Measurements from ENCODE around the gene DNAJC22.
"Not testable (repeated sequence)": the region's sequence is repeated elsewhere in the genome, so short reads cannot be mapped to it uniquely, and the experiment has no call there.

DNAJC22 gene

DNA sequence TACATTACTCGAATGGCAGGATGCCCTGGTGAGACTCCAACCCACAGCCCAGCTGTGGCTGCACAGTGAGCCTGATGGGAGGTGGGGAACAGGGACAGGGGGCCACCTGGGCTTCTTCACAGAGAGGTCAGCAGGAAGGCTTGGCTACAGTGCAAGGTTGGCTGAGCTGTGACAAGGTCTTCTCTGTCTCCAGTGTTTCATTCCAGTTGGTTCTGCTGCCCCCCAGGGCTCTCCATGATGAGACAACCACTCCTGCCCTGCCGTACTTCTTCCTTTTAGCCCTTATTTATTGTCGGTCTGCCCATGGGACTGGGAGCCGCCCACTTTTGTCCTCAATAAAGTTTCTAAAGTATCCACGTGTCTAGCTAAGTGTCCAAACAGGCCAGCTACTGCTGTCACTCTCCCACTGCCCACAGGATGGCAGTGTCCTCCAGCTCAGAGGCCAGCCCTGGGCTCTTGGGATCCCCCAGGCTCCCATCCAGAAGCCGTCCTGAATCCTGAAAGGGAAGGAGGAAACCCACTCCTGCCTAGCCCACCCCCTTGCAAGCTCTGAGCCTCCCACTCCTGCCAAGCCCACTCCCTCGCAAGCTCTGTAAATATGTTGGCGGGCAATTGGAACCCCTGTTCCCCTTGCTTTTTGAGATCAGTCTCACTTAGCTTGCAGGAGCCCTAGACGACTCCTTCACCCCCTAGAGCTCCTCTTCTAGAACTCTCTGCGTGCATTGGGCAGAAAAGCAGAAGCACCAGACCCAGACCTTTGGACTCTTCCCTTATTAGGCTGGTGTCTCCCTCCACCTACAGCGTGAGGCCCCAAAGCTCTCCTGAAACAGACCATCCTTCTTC lies 15.1 kb upstream of the DNAJC22 start:
- peak; percentile 38 to 40 for DNase-seq

DNA sequence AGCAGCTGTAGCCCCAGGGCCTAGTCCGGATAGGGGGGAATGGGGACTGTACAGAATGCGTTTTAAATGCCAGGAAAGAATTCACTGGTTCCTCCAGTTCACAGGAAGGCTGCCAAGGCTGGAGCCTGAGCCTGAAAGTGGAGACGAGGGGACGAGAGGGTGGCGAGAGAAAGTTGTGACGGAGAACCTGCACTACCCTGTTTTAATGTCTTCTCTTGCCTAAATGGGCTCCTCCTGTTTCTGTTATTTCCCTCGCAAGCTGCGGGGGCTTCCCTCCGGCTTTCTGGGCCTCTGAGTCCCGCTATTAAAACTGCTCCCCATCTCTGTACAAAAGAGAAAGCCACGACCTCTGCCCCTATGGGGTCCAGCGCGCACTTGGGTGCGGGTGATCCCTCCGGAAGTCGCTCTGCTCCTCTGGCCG lies 14.2 kb upstream of the DNAJC22 start:
- DNase-seq = no peak

DNA sequence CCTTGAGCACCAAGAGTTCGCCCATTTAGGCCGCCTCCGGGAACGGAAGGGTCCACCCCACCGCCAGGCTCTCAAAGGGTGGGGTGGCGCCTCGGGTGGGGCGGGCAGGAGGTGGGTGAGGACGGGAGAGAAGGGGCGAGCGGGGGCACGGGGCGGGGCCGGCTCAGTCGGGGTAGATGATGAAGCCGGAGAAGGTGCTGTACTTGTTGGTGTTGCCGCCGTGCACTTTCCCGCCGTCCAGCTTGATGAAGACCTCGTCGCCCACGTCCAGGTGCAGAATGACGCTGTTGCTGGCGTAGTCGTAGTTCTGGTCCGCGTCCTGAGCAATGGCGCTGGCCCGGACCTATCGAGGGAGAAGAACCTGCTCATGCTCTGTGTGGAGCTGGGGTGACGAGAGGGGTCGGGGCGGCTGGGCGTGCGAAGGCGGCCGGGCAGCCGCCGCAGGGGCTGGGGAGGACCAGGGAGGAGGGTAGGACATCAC lies 13.8 kb upstream of the DNAJC22 start:
- no peak for DNase-seq

DNA sequence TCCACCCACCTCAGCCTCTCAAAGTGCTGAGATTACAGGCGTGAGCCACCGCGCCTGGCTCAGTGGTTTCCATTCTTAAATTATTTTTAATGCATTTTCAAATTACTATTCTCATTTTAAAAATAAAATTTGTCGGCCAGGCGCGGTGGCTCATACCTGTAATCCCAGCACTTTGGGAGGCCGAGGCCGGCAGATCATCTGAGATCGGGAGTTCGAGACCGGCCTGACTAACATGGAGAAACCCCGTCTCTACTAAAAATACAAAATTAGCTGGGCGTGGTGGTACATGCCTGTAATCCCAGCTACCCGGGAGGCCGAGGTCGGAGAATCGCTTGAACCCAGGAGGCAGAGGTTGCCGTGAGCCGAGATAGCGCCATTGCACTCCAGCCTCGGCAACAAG lies 12.9 kb upstream of the DNAJC22 start:
- DNase-seq = not testable (repeated sequence)

DNA sequence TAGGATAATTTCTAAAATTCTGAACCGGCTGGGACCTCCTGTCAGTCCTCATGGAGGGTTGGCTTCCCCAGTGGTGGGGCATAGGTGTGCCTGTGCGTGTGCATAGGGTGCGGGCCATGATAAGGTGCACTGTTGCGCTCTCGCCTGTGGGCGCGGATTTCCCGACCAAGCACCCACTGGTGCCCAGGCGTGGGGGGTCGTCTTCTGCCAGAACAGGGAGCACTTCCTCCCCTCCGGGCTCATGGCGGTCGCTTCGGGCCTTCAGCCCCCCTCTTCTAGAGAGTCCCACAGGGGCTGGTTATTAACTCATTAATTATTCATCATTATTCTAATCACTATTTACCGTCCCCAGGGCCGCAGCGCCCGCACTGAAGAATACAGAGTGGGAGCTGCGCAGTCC lies 12.5 kb upstream of the DNAJC22 start:
- no peak for DNase-seq

DNA sequence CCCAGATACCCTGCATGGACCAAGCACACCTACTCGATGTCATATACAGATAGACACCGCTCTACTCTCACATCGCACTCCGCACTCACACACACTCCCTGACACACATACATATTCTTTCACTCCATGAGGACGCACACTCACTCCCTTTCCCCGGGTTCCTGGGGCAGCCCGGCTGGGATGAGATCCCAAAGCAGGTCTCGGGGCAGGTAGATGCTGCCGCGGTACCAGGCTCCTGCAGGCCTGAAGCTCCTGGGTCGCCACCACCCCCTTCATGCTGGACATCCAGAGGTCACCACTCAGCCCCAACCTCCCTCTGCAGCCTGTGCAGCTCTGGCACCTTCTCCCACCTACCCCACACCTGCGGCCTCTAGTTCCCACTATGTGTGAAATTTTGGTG lies 12.0 kb upstream of the DNAJC22 start:
- no peak for DNase-seq

DNA sequence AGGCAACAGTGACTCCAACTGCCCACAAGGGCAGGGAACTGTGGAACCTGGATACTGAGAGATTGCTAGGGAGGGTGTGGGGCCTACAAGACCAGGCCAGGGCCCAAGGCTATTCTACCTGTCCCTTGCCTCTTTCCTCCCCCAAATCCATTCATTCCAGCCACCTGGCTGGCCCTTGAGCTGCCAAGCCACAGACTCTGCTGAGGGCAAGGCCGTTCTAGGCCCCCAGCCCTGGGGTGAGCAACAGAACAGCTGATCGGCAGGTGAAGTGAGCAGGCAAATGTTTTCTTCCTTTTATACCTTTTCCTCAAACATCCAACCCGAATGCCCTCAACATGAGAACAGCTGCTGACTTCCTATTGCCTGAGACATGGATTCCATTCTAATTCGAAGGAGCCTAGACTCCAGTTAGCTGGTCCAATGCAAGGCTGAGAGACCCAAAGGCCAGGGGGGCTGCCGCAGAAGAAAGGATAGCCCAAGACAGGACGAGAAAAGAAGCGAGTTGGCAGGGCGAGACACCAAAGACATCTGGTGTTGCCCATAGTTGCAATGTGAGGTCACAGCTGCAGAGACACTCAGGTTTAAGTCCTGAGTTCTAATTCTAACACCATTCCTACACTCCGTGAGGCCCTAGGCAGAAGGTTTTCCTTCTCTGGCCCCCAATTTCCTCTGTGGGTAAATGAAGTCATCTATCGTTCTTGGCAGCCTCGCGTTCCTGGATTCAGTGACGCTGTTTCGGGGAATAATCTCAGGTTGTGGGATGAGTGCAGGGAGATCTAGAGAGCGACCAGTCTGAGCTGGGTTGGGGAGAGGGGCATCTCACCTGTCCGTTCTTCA lies 11.4 kb upstream of the DNAJC22 start:
- DNase-seq = no peak

DNA sequence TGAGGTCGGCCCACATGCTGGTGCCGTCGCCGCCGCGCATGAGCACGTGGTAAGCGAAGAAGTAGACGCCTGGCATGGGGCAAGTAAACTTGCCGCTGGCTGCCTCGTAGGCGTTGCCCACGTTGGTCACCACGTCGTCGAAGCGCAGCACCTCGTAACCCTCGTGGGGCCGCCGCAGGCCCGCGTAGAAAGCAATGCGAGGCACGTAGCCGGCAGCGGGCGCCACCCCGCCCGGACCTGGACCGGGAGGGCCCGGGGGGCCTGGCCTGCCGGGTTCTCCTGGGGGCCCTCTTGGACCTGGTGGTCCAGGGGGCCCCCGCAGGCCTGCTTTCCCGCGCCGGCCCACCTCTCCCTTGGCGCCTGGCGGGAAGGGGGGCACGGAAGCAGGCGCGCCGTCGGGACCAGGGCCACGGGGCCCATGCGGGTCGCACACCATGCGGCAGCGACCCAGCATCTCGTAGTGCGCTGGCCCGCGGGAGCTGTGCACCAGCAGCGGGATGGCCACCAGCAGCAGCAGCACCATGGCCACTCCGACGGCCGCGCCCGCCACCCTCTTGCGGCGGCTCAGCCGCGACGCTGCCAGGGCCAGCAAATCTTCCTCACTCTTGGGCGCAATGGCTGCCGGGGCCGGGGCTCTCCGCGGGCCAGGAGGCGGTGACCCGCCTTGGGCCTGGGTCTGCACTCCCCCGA lies 10.6 kb upstream of the DNAJC22 start:
- DNase-seq = no peak

DNA sequence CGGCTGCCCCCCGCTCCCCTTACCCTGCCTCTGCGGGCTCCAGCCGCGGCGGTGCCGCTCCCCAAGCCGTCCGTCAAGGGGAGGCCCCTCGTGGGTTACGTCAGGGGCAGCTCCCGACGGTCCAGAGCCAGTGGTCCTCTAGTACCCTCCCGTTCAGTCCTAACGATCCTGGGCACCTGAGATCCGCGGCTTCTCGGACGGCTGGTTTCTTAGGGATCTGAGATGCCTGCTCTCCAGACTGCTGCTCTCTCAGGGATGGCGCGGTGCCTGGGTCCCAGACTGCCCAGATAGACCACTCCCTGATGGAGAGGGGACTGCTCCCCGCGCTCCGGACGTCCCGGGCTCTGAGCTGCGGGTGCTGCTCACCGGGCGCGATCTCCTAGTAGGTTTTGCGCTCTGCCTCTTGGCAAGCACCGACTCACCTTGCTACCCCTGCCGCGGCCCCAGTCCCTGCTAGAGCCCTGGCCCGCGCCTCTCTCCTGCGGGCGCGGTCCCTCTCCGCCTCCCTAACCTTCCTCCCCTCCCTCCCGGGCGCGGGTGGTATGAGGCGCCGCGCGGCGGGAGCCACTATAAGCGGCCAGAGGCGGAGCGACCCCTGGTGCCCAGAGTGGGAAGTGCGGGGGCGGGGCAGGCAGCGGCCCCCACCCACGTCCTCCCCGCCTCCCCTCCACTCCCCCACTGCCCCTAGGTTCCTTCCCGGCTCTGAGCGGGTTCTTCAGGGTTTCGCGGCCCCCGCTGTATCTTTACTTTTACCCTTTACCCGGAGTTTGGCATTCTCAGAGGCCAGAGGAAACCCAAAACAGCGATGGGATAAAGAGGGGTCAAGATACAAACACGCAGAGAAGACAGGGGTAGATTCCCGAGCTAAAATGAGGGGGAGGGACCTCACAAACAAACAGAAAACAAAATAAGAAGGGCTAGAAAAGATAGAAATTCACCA lies 9.8 kb upstream of the DNAJC22 start, which contains the start of gene C1QL4:
Gene C1QL4 (minus strand): TSS at position 544 of the 940 bp plus-strand sequence. CDS start 711 bp downstream, outside the sequence.
- DNase-seq = peak; percentile 66 to 76

DNA sequence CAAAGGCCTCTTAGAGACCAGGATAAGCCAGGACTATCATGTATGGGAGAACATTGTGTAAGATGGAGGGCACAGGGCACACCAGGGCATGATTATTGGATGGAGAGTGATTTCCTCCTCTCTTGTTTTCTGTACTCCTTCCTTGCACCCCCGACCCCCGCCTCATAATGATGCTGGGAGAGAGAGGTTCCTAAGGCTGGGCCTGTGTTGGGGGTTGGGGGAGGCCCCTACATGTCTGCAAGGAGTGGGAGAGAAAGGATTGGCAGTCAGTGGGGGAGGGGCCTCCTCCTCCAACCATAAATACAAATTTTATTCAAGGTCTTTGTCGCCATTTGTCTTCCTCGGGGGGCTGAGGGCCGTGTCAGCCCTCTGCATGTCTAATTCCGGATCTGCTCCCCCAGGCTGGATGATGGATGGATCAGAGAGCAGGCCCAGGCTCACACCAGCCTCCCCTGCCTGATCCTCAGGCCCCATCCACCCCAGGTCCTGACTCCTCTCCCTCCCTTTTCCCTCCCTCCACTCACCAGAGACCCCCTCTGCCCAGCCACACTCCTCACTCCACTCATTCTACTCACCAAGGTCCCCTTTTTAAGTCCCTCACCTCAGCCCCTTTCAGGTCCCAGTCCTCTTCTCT lies 7.7 kb upstream of the DNAJC22 start:
- DNase-seq = no peak

DNA sequence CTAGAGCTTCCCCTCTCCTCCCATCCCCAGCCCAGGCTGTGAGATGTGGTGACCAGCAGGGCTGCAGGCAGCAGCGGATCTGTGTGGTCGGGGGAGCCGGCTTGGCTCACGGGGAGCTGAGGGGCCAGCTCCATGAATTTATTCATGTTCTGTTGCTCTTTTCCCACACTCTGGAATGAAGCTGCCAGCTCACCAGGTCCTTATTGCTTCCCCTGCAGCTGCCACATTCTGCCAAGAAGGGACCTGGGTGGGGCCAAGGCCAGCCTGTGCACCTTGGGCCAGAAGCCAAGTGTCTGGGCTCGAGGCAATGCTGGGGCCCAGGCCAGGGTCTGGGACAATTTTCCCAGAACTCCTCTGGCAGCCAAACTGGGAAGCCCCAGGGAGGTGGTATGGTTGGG lies 7.2 kb upstream of the DNAJC22 start:
- no peak for DNase-seq

DNA sequence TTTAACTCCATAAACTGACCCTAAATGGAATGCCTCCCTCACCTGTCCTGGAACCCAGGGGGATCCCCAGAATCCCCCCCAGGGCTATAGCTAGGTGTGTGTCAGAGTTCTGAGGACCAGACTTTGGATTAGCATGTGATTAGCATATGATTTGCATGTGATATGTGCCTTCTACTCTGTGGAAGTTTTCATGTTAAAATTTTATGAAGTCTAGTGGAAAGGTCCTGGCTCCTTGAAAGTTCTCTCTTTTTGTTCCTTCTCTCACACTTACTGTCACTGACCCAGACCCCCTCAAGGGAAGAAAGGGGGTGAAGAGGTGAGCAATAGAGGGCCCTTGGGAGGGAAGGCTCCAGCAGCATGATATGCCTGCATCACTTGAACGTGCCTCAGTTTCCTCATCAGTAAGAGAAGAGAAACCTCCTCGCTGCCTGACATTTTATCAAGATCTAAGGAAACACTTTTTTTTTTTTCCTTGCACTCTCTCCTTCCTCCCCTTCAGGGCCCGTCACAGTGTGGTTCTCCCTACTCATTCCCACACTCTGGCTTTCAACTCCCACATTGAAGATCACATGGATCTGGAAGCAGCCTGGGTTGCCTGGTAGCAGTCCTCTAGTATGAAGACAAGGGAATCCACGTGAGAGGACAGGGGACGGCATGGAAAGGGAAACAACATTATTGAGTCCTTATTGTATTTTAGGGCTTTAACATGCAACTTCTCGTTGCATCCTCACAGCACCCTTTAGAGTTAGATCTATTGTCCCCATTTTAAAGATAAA lies 6.4 kb upstream of the DNAJC22 start:
- DNase-seq = no peak

DNA sequence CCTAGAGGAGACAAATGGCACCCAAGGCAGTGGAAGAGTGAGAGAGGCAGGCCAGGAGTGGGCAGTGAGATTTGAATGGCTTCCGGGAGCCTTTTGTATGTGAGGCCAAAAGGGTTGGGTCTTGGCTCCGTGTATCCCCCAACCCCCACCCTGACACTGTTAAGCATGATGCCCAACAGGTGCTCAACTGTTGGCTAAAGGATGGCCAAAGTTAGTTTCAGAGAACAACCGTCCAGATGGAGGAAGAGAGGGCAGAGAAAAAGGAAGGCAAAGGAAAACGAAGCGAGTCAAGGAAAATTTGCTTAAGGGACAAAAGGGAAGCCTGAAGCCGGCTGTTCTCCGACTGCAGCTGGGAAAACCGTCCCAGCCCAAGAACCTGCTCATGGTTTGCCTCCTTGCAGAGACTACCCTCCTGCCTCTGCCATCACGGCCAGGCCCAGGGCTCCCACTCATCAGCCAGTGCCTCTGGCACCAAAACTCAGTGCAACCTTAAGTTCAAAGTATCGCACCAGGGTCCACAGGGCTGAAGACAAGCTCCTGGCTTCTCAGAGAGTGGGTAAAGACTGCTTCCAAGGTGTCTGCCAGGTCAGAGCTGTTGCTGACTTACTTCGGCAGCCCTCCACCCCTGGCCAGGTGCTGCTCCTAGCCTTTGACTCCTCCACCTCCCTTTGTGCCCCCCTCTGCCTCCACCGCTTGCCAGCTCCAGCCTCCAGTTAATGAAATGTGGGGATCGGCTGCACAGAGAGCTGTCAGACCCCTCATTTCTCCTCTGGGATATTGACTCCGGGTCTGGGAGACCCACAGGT lies 5.5 kb upstream of the DNAJC22 start:
- no peak for DNase-seq

DNA sequence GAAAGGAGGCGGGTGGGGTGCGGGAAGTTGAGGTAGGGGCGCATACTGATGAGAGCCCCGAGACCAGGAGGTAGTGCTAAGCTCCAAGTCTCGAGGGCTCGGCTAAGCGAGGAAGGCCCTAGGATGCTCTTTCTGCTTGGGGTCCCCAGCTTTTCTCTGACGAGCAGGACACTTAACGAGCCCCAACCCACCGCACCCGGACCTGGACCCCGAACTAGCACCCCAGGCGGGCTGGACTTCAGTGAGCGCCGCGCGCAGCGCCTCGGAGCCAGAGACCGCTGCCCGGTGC lies 5.0 kb upstream of the DNAJC22 start:
- DNase-seq = no peak

DNA sequence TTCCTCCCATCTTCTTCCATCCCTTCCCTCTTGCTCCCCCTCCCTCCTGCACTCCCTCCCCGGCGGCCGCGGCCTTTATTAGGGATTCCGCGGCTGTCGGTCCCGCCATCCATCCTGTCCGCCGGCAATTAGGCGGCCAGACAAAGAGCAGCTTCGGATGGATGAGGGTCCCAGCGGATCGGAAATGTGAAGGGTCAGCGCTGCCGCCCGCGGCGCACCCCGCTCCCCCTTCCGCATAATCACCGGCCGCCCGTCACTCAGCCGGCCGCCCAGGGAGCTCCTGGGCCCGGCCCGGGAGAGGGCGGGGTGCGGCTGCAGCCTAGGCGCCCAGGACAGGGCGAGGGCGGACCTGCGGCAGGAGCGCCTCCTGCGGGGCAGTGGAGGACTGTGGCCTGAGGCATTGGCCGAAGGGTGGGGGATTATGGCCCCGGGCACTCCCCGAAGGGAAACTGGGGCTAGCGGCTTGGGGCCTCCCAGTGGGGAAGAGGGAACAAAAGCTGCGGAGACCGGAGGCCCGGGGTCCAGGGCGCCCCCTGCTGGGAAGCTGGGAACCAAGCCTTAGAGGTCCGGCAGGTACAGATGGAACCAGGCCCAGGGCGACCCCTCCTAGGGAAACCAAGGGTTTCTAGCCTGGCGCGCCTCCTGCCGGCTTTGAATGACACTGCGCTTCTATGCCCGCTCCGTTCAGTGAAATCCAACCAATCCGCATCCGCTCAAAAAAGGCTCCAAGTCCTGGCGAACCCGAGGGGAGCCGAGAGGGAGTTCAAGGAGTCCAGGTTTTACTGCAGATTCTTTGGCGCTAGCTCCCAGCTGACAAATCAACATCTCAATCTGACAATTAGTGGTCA lies 4.4 kb upstream of the DNAJC22 start:
- DNase-seq = peak; percentile 88 to 91

DNA sequence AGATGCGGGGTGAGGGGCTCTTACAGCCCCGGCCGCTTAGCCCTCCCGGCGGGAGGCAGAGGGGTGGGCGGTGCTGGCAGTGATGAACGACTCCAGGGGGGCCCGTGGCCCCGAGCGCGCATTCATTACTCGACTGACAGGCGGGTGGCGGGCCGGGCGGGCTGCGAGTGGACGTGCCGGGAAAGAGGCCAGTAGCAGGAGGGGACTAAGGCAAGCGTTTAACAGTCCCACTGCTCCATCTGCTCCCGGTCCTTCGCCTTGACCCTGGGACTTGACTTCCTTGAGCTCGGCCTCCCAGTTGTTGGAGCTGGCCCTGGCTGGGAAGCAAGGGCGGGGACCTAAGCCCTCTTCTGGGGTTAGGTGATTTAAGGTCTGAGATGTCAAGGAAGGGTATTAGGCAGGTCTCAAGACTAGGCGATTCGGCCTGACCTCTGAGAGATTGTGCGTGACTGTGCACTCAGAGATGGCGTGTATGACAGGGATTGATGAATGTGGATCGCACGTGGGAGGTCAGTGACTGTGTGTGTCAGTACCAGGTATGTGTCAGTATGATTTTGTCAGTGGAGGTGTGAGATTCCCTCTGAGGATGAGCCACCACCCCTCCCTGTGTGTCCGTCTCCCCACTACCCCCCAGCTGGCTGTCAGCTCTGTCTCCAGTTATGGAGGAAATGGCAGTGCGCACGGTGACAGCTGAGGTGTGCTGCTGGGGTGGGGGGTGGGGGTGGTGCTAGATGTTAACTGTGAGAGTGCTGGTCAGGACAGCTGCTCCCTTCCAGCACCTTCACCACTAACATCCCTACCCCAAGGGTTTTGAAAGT lies 3.6 kb upstream of the DNAJC22 start:
- DNase-seq = no peak

DNA sequence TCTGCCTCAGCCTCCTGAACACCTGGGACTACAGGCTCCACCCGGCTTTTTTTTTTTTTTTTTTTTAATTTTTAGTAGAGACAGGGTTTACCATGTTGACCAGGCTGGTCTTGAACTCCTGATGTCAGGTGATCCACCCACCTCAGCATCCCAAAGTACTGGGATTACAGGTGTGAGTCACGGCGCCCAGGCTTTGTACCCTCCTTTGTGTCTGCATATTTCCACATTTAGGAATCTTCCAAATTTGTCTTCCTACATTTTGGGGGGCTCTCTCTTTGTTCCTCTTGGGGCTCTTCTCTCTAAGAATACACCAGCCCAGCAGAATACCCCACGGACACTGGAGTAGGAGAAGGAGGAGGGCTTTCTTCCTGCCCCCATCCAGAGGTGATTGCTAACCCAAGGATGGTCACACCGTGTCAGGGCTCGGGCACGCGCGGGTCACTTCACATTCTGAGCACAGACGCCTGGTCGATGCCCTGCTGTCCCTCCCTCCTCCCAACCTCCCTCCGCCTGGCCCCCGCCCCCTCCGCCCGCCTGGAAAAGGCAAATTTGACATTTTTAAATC lies 2.1 kb upstream of the DNAJC22 start:
- DNase-seq = no peak

Measured in Kasumi-1 (cell line).